Stimulated activated naive CD4-positive, alpha-beta T cell (primary cell): Measurements from ENCODE around the gene CD300E.

ENCODE experiments used
- DNase-seq, 6 experiments: peaks; one replicate each; lab custom pipeline; 2025; lab: John Stamatoyannopoulos, UW

The CD300E gene

GRCh38 chr17:74566132-74566753, 57.3 kb downstream of the CD300E start:
- DNase-seq, result peak in 1 of 6 experiments; percentile 10

GRCh38 chr17:74565126-74565525, 58.4 kb downstream of the CD300E start:
- no peak for DNase-seq

GRCh38 chr17:74563358-74563757, 60.2 kb downstream of the CD300E start:
- no peak for DNase-seq

- DNase-seq, result no peak
Measured at GRCh38 chr17:74561586-74561985, 62.0 kb downstream of the CD300E start.
